ENCODE results near the gene CDHR2.

Gene CDHR2

GRCh38 chr5:176608142-176608705, 59.1 kb downstream of the CDHR2 start:
- Histone ChIP-seq H3K4me2 (ENCODE audit: low read length) (no peak overlapping the region), H3K79me2 (ENCODE audit: insufficient read depth, low read length) (no peaks in the 10 kb centered on the region), H3K27me3 (ENCODE audit: insufficient read depth, low read length) (no peaks in the 10 kb centered on the region), H3K9ac (ENCODE audit: low read length) (no peak overlapping the region), H3K36me3 (ENCODE audit: insufficient read depth, low read length) (no peaks in the 10 kb centered on the region), H3K9me2 (ENCODE audit: low read depth, low read length) (no peaks in the 10 kb centered on the region), H3K27ac (ENCODE audit: low read depth, low read length, poor library complexity, severe bottlenecking) (no peak overlapping the region), H3K9me3 (ENCODE audit: low read length) (no peaks in the 10 kb centered on the region), H3F3A (ENCODE audit: insufficient read depth, low read length) (no peaks in the 10 kb centered on the region), H3K4me1 (ENCODE audit: insufficient read depth, low read length, severe bottlenecking) (no peaks in the 10 kb centered on the region), H4K20me1 (ENCODE audit: insufficient read depth, low read length) (no peaks in the 10 kb centered on the region), H3K4me3 (ENCODE audit: low read depth, low read length, poor library complexity, severe bottlenecking) (no peak overlapping the region), H2AFZ (ENCODE audit: low read length) (no peak overlapping the region)
- TF ChIP-seq EZH2 (IDR thresholded peaks at IDR 0.05; ENCODE audit: borderline replicate concordance, low read length) (no peak), CTCF (IDR thresholded peaks at IDR 0.05; ENCODE audit: low read length) (no peak)

GRCh38 chr5:176608937-176609723, 60.0 kb downstream of the CDHR2 start:
- Histone ChIP-seq H3K79me2 (ENCODE audit: insufficient read depth, low read length) (no peaks in the 10 kb centered on the region), H3K4me1 (ENCODE audit: insufficient read depth, low read length, severe bottlenecking) (no peaks in the 10 kb centered on the region), H3K27me3 (ENCODE audit: insufficient read depth, low read length) (no peaks in the 10 kb centered on the region), H3K9me2 (ENCODE audit: low read depth, low read length) (no peaks in the 10 kb centered on the region), H3K4me2 (ENCODE audit: low read length) (peak overlapping the region; percentile 78), H3K9me3 (ENCODE audit: low read length) (no peaks in the 10 kb centered on the region), H2AFZ (ENCODE audit: low read length) (no peak overlapping the region), H3K4me3 (ENCODE audit: low read depth, low read length, poor library complexity, severe bottlenecking) (peak overlapping the region; percentile 86), H3K9ac (ENCODE audit: low read length) (peak overlapping the region; percentile 71; the same call in 1 of the 2 replicates), H3K36me3 (ENCODE audit: insufficient read depth, low read length) (no peaks in the 10 kb centered on the region), H3K27ac (ENCODE audit: low read depth, low read length, poor library complexity, severe bottlenecking) (no peak overlapping the region), H3F3A (ENCODE audit: insufficient read depth, low read length) (no peaks in the 10 kb centered on the region), H4K20me1 (ENCODE audit: insufficient read depth, low read length) (no peaks in the 10 kb centered on the region)
- TF ChIP-seq EZH2 (IDR thresholded peaks at IDR 0.05; ENCODE audit: borderline replicate concordance, low read length) (no peak), CTCF (IDR thresholded peaks at IDR 0.05; ENCODE audit: low read length) (no peak)

- Histone ChIP-seq H3K9me3 (ENCODE audit: low read length) (no peaks in the 10 kb centered on the region), H3K4me2 (ENCODE audit: low read length) (peak within 1 kb of the TSS; percentile 97), H3K27ac (ENCODE audit: low read depth, low read length, poor library complexity, severe bottlenecking) (no peak within 1 kb of the TSS), H3K9ac (ENCODE audit: low read length) (peak within 1 kb of the TSS; percentile 80), H3K4me3 (ENCODE audit: low read depth, low read length, poor library complexity, severe bottlenecking) (peak within 1 kb of the TSS; percentile 86), H3K36me3 (ENCODE audit: insufficient read depth, low read length) (no peaks in the 10 kb centered on the region), H3K27me3 (ENCODE audit: insufficient read depth, low read length) (no peaks in the 10 kb centered on the region), H3F3A (ENCODE audit: insufficient read depth, low read length) (no peaks in the 10 kb centered on the region), H3K9me2 (ENCODE audit: low read depth, low read length) (no peaks in the 10 kb centered on the region), H4K20me1 (ENCODE audit: insufficient read depth, low read length) (no peaks in the 10 kb centered on the region), H3K4me1 (ENCODE audit: insufficient read depth, low read length, severe bottlenecking) (no peaks in the 10 kb centered on the region), H2AFZ (ENCODE audit: low read length) (no peak within 1 kb of the TSS), H3K79me2 (ENCODE audit: insufficient read depth, low read length) (no peaks in the 10 kb centered on the region)
- TF ChIP-seq CTCF (IDR thresholded peaks at IDR 0.05; ENCODE audit: low read length) (peak; percentile 33), EZH2 (IDR thresholded peaks at IDR 0.05; ENCODE audit: borderline replicate concordance, low read length) (no peak)
These were observed 60.7 kb downstream of the CDHR2 start, which contains the start of gene GPRIN1 for GRCh38 chr5:176609724-176610434. TSS of gene GPRIN1 (minus strand) at chr5:176610156. CDS start at chr5:176599834, 10,322 bp downstream.

All from OCI-LY1 (cell line).